HepG2 (cell line): Measurements from ENCODE around the gene ATP5MK. TPM values are rescaled to one million over a fixed set of nuclear protein-coding genes. Genes with fewer than 3 reads are reported as not detected.

Experiments
- AKAP8 ChIP-seq: sonication (generic); formaldehyde crosslinking; IDR thresholded peaks from 2 replicates; pipeline ENCODE4 v1.5.1; 2020; ENCODE audit warnings: mild to moderate bottlenecking, missing genetic modification reagents
- CC2D1A ChIP-seq: sonication (generic); formaldehyde crosslinking; IDR thresholded peaks from 2 replicates; pipeline ENCODE4 v1.8.1; 2023; ENCODE audit warnings: mild to moderate bottlenecking, missing genetic modification reagents
- KAT8 ChIP-seq: IDR thresholded peaks from 2 replicates; pipeline ENCODE4 v1.6.1; 2016; ENCODE audit warnings: missing genetic modification reagents, missing compliant biosample characterization
- NCOR1 ChIP-seq: fragments of 200-600 bp; sonication (generic); IDR thresholded peaks from 2 replicates; pipeline ENCODE4 v1.7.0; 2017; ENCODE audit warnings: antibody characterized with exemption, low read length, borderline replicate concordance
- PAF1 ChIP-seq: IDR thresholded peaks from 2 replicates; pipeline ENCODE4 v1.6.1; 2016; ENCODE audit warnings: missing genetic modification reagents, missing compliant biosample characterization
- SP5 ChIP-seq: IDR thresholded peaks from 2 replicates; pipeline ENCODE4 v1.6.1; 2016; ENCODE audit warnings: low read depth, borderline replicate concordance
- ZBTB3 ChIP-seq: sonication (generic); formaldehyde crosslinking; IDR thresholded peaks from 2 replicates; pipeline ENCODE4 v1.4.0; 2020; ENCODE audit warnings: low read depth, mild to moderate bottlenecking, moderate library complexity, missing genetic modification reagents, borderline replicate concordance
- ZNF350 ChIP-seq: sonication (generic); formaldehyde crosslinking; IDR thresholded peaks from 2 replicates; pipeline ENCODE4 v1.4.0; 2020; ENCODE audit warnings: mild to moderate bottlenecking, low read depth, missing genetic modification reagents, borderline replicate concordance
- ZNF790 ChIP-seq: sonication (generic); formaldehyde crosslinking; IDR thresholded peaks from 2 replicates; pipeline ENCODE4 v1.8.0; 2022; ENCODE audit warnings: missing genetic modification reagents, mild to moderate bottlenecking, borderline replicate concordance
- ZSCAN25 ChIP-seq: sonication (generic); formaldehyde crosslinking; IDR thresholded peaks from 2 replicates; pipeline ENCODE4 v1.8.0; 2022; ENCODE audit warnings: mild to moderate bottlenecking, missing genetic modification reagents
- polyA plus RNA-seq, 8 experiments: library from polyadenylated mRNA; depleted of rRNA in 3 of 8; stranded (reverse) in 7 of 8; unstranded in 1 of 8; fragments of >200 nt; fragmentation: Illumina TruSeq in 4 of 8; extraction: Trizol in 4 of 8; gene quantifications; 2 replicates each; pipeline versions ENCODE4 v1.2.1 to v1.2.3, GENCODE V29; 2011 to 2016; ENCODE audit warnings: low read depth in 4 of 8, missing spikeins in 1 of 8, mixed read lengths in 1 of 8; ENCODE audit not compliant: insufficient read depth in 1 of 8
- total RNA-seq, 5 experiments: library from RNA; depleted of rRNA; stranded (reverse); fragments of >200 nt; fragmentation: Illumina TruSeq; extraction: Trizol; gene quantifications; 2 replicates each; pipeline ENCODE4 v1.2.3, GENCODE V29; 2016; ENCODE audit warnings: low read depth in 1 of 5
- TF ChIP-seq, protein P1 (sequence below): sonication (generic); formaldehyde crosslinking; IDR thresholded peaks from 2 replicates; pipeline ENCODE4 v1.9.0; 2021; ENCODE audit warnings: mild to moderate bottlenecking, missing genetic modification reagents
- TF ChIP-seq, protein P2 (sequence below): sonication (generic); formaldehyde crosslinking; IDR thresholded peaks from 2 replicates; pipeline ENCODE4 v1.8.0; 2022; ENCODE audit warnings: missing genetic modification reagents, mild to moderate bottlenecking, borderline replicate concordance
- TF ChIP-seq, protein P3 (sequence below): sonication (generic); formaldehyde crosslinking; IDR thresholded peaks from 2 replicates; pipeline ENCODE4 v1.5.0; 2020; ENCODE audit warnings: missing genetic modification reagents
- TF ChIP-seq, protein P4 (sequence below): sonication (generic); formaldehyde crosslinking; IDR thresholded peaks from 2 replicates; pipeline ENCODE4 v1.5.0; 2020; ENCODE audit warnings: mild to moderate bottlenecking, missing genetic modification reagents, moderate library complexity
- TF ChIP-seq, protein P5 (sequence below): sonication (generic); formaldehyde crosslinking; IDR thresholded peaks from 2 replicates; pipeline ENCODE4 v1.8.1; 2023; ENCODE audit warnings: mild to moderate bottlenecking, missing genetic modification reagents, borderline replicate concordance

The ATP5MK gene
- total and polyA plus RNA-seq, 2 of the 13 experiments (the other 11 are each of a cell fraction or from before 2014, with no cell fraction given) = 312 to 517 TPM

DNA sequence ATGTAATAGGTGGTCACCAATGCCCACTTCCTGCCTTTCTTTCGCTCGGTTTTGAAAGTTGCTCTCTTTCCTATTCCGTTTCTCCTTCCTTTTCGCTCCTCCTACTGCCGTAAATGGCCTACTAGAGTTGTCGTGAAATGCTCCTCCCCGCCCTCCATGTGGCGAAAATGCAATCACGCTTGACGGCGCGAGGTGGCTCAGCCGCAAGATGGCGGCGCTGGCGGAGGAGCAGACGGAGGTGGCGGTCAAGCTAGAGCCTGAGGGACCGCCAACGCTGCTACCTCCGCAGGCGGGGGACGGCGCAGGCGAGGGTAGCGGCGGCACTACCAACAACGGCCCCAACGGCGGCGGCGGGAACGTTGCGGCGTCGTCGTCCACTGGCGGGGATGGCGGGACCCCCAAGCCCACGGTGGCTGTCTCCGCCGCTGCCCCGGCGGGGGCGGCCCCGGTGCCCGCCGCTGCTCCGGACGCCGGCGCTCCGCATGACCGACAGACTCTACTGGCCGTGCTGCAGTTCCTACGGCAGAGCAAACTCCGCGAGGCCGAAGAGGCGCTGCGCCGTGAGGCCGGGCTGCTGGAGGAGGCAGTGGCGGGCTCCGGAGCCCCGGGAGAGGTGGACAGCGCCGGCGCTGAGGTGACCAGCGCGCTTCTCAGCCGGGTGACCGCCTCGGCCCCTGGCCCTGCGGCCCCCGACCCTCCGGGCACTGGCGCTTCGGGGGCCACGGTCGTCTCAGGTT lies 28.3 kb downstream of the ATP5MK start, which contains the start of gene TAF5 (continued):
- TF ChIP-seq, protein P1, sequence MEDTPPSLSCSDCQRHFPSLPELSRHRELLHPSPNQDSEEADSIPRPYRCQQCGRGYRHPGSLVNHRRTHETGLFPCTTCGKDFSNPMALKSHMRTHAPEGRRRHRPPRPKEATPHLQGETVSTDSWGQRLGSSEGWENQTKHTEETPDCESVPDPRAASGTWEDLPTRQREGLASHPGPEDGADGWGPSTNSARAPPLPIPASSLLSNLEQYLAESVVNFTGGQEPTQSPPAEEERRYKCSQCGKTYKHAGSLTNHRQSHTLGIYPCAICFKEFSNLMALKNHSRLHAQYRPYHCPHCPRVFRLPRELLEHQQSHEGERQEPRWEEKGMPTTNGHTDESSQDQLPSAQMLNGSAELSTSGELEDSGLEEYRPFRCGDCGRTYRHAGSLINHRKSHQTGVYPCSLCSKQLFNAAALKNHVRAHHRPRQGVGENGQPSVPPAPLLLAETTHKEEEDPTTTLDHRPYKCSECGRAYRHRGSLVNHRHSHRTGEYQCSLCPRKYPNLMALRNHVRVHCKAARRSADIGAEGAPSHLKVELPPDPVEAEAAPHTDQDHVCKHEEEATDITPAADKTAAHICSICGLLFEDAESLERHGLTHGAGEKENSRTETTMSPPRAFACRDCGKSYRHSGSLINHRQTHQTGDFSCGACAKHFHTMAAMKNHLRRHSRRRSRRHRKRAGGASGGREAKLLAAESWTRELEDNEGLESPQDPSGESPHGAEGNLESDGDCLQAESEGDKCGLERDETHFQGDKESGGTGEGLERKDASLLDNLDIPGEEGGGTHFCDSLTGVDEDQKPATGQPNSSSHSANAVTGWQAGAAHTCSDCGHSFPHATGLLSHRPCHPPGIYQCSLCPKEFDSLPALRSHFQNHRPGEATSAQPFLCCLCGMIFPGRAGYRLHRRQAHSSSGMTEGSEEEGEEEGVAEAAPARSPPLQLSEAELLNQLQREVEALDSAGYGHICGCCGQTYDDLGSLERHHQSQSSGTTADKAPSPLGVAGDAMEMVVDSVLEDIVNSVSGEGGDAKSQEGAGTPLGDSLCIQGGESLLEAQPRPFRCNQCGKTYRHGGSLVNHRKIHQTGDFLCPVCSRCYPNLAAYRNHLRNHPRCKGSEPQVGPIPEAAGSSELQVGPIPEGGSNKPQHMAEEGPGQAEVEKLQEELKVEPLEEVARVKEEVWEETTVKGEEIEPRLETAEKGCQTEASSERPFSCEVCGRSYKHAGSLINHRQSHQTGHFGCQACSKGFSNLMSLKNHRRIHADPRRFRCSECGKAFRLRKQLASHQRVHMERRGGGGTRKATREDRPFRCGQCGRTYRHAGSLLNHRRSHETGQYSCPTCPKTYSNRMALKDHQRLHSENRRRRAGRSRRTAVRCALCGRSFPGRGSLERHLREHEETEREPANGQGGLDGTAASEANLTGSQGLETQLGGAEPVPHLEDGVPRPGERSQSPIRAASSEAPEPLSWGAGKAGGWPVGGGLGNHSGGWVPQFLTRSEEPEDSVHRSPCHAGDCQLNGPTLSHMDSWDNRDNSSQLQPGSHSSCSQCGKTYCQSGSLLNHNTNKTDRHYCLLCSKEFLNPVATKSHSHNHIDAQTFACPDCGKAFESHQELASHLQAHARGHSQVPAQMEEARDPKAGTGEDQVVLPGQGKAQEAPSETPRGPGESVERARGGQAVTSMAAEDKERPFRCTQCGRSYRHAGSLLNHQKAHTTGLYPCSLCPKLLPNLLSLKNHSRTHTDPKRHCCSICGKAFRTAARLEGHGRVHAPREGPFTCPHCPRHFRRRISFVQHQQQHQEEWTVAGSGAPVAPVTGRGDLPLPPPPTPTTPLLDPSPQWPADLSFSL = no peak
- TF ChIP-seq NCOR1 = no peak; the same call in 1 of the 2 replicates
- TF ChIP-seq, protein P2, sequence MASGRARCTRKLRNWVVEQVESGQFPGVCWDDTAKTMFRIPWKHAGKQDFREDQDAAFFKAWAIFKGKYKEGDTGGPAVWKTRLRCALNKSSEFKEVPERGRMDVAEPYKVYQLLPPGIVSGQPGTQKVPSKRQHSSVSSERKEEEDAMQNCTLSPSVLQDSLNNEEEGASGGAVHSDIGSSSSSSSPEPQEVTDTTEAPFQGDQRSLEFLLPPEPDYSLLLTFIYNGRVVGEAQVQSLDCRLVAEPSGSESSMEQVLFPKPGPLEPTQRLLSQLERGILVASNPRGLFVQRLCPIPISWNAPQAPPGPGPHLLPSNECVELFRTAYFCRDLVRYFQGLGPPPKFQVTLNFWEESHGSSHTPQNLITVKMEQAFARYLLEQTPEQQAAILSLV (CRISPR knock-in tag) = peak; percentile 99
- TF ChIP-seq, protein P3, sequence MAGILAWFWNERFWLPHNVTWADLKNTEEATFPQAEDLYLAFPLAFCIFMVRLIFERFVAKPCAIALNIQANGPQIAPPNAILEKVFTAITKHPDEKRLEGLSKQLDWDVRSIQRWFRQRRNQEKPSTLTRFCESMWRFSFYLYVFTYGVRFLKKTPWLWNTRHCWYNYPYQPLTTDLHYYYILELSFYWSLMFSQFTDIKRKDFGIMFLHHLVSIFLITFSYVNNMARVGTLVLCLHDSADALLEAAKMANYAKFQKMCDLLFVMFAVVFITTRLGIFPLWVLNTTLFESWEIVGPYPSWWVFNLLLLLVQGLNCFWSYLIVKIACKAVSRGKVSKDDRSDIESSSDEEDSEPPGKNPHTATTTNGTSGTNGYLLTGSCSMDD = no peak
- TF ChIP-seq ZNF790 (CRISPR knock-in tag) = peak; percentile 9; the same call in 1 of the 2 replicates
- no peak for TF ChIP-seq ZBTB3 (CRISPR knock-in tag)
- TF ChIP-seq, protein P4, sequence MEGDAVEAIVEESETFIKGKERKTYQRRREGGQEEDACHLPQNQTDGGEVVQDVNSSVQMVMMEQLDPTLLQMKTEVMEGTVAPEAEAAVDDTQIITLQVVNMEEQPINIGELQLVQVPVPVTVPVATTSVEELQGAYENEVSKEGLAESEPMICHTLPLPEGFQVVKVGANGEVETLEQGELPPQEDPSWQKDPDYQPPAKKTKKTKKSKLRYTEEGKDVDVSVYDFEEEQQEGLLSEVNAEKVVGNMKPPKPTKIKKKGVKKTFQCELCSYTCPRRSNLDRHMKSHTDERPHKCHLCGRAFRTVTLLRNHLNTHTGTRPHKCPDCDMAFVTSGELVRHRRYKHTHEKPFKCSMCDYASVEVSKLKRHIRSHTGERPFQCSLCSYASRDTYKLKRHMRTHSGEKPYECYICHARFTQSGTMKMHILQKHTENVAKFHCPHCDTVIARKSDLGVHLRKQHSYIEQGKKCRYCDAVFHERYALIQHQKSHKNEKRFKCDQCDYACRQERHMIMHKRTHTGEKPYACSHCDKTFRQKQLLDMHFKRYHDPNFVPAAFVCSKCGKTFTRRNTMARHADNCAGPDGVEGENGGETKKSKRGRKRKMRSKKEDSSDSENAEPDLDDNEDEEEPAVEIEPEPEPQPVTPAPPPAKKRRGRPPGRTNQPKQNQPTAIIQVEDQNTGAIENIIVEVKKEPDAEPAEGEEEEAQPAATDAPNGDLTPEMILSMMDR = peak; percentile 25; the same call in 1 of the 2 replicates
- TF ChIP-seq, protein P5, sequence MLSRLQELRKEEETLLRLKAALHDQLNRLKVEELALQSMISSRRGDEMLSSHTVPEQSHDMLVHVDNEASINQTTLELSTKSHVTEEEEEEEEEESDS (CRISPR knock-in tag) = no peak
- no peak for TF ChIP-seq CC2D1A (CRISPR knock-in tag)
- peak; percentile 78; the same call in 1 of the 2 replicates for TF ChIP-seq SP5 (CRISPR knock-in tag)
- TF ChIP-seq KAT8 (CRISPR knock-in tag) = peak; percentile 96
- peak; percentile 62 for TF ChIP-seq ZSCAN25 (CRISPR knock-in tag)
- no peak for TF ChIP-seq PAF1
- TF ChIP-seq ZNF350 (CRISPR knock-in tag) = peak; percentile 79
- peak; percentile 73; the same call in 1 of the 2 replicates for TF ChIP-seq AKAP8 (CRISPR knock-in tag)
